HG02840 (cell line): Measurements from ENCODE around the gene TTC32.
"Not testable (repeated sequence)": the region's sequence is repeated elsewhere in the genome, so short reads cannot be mapped to it uniquely, and the experiment has no call there.

Experiments
- ATAC-seq: cut with Tn5 transposase; IDR thresholded peaks from one replicate; pipeline ENCODE4 v1.9.1; 2021; ENCODE audit warnings: mild to moderate bottlenecking, moderate library complexity, moderate number of reproducible peaks; ENCODE audit not compliant: unreplicated experiment, low FRiP score

Gene TTC32

DNA sequence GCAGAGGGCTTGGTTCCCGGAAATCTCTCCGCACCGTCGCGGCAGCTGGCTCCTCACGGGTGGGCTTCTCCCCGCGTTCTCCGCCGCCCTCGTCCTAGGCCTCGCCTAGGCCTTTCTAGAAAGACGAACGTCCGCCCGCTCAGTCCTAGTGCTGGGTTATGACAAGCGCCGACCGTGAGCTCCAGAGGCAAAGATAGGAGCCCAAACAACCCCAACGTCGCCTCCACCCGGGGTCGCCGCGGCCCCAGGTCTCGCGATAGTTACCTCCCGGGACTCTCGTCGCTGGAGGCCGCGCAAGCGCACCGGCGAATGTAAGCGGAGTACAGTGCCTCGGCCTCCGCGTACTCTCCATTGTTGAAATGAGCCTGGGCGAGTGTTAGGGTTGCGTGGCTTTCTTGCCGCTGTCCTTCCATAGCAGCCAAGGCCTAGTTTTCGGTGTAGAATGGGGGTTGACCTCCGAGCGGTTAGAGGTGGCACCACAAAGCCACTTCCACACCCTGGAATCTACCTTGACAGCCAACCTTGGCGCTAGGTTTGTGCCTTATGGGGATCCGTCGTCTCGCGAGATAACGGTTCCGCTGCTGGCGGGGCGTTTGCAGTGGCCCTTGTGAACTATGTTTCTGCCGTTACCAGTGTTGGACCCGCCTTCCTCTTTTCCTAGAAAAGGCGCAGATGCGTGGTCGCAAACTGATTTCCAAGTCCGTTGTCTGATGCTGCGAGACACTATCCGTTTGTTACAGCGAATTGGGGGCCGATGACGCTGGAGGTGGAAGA, at the start of gene TTC32:
Gene TTC32, minus strand, starts transcription at position 542 of the 774 bp plus-strand sequence. Its CDS starts 129 bp downstream, at position 413.
- peak; percentile 87 for ATAC-seq

DNA sequence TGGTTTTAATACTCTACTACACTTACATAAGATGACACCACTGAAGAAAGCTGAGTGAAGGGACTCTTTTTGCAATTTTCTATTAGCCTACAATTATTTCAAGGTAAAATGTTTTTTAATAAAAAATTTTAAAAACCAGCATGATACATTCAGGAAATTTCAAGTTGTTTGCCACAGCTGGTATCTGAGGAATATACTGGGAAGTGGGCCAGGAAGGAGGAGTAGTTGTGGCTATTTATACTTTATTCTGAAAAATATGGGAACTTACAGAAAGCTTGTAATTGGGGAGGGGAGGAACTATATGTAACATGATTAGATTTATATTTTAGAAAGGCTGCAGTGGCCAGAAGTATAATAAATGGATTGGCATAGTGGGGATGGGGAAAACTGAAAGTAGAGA, 47.3 kb upstream of the TTC32 start:
- no peak for ATAC-seq

DNA sequence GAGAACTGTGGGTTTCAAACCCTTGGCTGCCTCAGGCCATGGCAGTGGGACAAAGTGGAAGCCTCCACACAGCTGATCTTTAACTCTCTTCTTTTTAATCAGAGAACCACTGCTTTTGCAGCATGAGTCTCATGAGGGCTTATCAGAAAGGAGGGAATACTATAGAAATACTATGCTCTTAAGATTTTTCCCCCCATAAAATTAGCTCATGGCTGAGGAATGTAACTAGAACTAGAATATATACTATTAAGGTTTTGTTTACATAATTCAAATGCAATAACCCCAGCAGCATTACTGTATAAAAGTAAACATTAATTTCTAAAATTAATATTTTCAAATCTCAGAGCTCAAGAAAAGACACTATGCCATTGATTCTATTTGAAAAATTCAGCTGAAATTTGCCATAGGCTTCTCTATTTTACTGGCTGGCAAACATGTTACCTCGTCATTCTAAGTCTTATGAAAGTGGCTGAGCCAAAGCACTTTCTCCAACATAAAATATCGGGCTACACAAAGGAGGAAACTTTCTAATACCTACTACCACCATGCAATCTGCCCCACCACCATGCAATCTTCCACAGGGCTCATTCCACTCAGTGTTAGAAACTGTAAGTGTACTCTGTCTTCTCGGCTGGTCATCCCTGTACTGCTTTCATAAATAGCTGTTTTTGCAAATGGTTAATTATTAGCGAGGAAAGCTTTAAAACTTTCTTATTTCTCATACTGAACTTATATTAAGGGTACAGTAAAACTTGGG, 45.6 kb upstream of the TTC32 start:
- ATAC-seq: no peak

DNA sequence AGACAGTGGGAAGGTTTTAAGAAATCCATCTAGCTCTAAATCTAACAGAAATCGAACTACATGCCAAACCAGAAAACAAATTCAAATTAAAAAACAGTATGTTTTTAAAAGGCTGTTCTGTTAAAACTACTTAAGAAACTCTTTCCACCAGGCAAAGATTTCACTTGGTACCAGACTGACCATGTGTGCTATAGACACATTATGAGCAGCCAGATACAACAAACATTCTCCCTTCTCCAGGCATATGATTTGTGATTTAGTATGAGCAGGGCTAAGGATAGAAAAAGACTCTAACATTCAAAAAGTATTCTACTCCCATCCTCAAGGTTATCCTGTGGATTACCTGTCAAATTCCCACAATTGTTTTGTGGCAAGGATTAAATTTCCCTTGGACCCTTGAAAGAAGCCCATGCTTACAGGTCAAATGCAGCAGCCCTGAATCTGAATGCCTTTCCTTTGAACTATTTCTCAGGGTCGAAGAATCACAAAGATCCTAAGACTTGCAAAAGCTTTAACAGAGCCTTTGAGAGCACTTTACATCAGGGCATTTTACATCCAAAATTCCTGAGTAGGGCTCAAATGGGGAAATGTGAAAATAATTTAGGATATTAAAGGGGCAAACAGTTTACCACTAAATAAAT, 42.5 kb upstream of the TTC32 start:
- ATAC-seq: no peak

DNA sequence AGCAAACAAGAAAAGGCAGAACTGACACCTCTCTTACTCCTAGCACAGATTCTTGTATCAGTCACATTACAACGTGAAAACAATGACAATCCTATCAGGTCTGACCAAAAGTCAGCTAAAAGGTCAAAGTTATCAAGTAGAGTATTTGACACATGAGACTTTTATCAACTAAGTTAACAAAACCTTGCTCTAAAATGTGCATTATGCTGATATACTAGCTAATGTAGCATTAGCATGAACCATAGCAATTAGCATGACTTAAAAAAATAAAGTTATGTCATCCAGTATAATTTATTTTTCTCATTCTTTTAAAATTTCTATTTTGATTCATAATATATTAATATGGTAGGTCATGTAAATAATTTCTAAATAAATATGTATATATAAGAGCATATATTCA, 41.4 kb upstream of the TTC32 start:
- ATAC-seq: no peak

DNA sequence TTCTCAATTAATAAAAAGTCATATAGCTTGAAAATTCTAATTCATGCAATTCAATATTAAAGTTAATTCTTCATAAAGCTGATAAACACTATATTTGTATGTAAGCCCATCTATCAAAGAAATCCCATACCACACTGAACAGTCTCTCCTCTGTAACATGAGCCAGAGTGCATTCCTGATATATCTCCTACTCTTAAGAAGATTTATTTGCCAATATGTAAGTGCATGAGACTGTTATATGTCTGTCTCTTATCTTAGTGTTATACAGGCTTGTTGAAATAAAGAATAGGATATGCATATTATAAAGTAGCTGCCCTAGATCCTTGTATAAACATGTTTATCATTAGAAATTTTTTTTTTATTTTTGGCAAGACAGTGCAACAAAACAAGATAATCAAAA, 40.4 kb upstream of the TTC32 start:
- ATAC-seq: no peak

DNA sequence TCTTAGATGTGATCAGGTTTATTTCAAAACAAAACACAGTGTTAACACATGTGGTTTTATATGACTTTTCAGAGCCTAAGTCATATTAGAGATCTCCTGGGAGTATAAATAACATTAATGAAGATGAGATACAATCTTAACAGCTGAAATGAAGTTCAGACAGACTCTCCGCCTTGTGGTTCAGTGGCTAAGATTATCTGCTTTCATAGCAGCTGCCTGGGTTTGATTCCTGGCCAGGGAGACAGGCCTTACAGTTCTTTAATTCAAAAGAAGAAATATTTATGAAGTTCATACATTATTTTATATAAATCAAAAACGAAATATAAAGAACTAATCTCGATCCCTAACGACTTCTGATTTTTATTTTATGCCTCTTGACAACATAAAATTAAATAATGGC, 35.2 kb upstream of the TTC32 start:
- no peak for ATAC-seq

DNA sequence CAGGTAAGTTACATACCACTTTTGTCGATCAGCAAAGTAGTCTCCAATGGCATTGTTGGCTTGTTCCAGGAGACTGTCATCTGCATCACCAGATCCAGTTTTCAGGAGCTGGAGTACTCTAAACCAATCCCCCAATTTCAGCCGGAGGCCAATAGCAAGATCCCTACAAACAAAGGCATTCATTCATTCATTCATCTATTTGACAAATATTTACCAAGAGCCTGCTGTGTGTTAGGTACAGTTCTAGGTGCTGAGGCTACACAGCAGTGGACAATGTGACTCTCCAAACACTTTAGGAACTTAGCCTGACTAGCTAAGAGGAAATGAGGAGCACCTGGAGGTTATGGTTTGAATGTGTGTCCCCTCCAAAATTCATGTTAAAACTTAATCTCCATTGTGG, 34.4 kb upstream of the TTC32 start:
- no peak for ATAC-seq

DNA sequence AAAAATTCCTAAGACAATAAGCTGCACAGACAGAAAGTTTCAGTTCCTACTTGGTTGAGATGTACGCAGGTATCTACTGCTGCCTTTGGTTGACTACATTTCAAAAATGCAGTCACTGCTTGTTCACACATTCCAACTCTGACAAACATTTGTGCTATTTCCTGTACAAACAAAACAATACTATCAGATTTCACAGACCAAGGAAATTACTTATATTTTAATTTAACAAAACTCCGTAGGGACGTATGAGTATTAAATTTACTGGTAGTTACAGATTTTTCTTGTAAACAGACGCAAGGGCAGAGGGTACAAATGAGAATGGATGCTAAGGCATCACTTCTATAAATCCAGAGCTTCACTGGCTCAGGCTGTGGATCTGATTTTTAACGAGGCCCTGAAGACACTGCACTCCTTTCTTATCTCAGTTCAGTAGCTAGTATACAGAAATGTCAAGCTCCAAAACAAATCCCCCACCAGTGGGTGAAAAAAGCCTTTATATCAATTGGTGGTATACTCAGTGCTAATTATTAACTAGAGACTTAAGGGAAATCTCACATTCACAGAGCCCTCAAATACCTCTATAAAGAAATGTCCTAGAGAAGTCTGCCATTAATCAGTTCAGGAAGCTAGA, 31.7 kb upstream of the TTC32 start:
- ATAC-seq: no peak

DNA sequence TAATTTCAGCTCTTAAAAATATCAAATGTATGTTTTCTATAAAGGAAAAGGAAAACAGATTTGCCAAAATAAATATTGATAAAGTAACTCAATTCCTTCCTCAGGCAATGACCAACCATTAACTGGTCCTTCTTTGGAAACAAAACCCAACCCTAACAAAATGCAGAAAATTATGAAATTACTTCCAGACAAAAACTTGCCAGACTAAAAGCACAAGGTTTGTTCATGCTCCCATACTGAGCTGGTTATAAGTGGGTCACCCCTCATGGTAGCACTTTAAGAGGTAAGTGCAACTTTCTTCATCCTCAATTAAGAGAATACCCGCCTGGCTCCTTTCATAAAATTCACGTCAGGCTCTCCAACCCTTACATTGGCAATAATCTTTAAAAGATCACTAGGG, 31.1 kb upstream of the TTC32 start:
- no peak for ATAC-seq

DNA sequence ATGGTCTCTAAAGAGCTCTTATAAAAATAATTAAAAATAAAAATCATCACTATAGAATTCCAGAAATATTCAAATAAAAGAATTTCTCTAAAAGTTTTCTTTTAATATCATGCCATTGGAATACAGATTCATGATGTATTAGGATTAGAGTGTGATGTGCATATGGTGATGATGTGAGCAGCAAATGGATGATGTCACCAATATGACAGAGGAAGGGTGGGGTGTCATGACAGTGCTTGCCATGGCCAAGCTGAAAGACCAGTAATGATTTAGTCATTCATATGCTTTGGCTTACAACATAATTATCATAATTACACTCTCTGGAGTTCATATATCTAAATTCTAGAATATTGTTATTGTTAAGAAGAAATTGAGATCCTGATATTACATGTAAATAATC, 27.4 kb upstream of the TTC32 start:
- ATAC-seq: no peak

DNA sequence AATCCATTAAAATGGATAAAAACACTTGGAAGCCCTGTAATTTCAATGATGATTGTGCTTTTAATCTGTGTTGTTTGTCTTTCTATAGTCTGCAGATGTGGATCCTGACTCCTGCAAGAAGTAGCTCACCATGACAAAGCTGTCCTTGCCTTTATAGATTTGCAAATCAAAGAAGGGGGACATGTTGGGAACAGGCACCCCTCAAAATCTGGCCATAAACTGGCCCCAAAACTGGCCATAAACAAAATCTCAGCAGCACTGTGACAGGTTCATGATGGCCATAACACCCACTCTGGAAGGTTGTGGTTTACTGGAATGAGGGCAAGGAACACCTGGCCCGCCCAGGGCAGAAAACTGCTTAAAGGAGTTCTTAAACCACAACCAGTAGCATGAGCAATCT, 26.0 kb upstream of the TTC32 start:
- ATAC-seq: not testable (repeated sequence)

DNA sequence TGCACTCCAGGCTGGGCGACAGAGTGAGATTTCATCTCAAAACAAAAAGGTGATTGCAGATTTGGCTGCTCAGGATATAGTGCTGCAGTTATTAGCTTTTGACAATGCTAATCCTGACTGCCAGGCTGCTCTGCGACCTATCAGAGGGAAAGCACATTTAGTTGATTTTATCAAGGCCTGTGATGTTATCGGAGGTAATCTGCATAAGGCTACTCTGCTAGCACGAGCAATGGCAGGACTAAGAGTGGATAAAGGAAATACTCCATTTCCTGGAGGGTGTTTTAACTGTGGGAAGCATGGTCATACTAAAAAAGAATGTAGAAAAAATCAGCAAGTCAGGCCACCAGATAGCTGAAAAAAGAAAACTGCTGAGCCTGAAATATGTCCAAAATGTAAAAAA, 22.7 kb upstream of the TTC32 start:
- not testable (repeated sequence) for ATAC-seq

DNA sequence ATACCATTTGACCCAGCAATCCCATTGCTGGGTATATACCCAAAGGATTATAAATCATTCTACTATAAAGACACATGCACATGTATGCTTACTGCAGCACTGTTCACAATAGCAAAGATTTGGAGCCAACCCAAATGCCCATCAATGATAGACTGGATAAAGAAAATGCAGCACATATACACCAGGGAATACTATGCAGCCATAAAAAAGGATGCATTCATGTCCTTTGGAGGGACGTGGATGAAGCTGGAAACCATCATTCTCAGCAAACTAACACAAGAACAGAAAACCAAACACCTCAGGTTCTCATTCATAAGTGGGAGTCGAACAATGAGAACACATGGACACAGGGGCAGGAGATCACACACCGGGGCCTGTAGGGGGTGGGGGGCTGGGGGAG, 20.4 kb upstream of the TTC32 start:
- ATAC-seq: not testable (repeated sequence)

DNA sequence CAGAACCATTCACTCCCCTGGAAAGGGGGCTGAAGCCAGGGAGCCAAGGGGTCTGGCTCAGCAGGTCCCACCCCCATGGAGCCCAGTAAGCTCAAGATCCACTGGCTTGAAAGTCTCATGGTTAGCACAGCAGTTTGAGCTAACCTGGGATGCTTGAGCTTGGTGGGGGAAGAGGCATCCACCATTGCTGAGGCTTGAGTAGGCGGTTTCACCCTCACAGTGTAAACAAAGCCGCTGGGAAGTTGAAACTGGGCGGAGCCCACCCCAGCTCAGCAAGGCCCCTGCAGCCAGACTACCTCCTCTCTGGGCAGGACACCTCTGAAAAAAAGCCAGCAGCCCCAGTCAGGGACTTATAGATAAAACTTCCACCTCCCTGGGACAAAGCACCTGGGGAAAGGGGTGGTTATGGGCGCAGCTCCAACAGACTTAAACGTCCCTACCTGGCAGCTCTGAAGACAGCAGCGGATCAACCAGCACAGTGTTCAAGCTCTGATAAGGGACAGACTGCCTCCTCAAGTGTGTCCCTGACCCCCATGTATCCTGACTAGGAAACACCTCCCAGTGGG, 14.7 kb upstream of the TTC32 start:
- ATAC-seq: no peak

DNA sequence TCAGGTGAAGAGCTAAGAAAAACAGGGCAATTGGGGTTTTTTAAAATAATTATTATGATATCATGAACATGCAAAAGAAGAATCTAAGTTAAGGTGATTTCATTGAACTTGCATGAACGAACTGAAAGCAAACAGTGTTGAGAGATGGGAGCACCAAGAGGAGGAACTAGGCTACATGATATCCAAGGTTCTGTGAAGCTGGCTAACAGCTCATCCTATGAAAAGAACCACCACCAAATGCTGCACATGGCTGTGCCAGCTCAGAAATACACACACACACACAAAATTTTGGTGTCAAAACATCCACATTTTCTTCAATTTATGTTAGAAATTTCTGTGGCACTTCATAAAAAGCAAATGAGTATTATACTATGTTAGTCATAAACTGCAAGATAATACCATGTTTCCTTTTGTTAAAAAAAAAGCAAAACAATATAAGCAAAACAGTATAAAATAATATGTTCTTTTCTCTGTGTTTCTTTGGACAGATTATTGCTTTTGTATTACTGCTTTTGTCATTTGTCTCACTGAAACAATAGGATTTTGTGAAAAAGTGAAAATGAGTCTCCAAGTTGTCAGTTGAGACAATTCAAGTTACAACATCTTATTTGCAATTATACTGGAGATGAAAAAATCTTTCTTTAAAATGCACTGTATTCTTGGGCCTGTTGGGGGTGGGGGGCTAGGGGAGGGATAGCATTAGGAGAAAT, 12.6 kb upstream of the TTC32 start:
- no peak for ATAC-seq

DNA sequence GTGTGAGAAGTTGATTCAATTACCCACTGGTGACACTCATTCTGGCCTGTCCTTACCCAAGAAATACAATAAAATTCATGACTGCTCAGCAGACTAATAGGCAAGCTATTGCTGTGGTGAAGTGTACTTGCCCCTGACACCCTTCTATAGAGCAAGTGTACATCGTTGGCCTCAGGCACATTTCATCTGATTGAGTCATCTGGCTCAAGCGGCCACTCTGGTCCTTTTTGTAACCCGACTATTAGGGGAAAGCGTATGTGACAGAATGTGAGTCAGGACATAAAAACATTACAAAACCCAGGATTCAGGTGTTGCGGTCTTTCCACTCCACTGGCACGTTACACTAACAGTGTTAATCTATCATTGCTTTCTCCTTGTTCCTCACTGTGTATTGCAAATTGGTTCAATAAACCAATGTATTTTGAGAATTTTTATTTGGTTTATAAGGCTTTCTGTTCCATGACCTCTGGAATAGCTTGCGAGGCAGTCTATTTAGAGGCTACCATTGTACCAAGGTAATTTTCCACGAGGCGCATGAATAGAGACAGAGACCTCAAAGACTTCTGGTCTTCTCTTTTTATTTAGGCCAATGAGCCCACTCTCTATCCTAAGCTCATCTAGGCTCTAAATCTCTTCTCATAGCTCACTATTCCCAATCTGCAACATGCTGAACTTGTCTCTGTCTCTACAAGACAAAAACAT, 10.2 kb upstream of the TTC32 start:
- ATAC-seq: no peak

DNA sequence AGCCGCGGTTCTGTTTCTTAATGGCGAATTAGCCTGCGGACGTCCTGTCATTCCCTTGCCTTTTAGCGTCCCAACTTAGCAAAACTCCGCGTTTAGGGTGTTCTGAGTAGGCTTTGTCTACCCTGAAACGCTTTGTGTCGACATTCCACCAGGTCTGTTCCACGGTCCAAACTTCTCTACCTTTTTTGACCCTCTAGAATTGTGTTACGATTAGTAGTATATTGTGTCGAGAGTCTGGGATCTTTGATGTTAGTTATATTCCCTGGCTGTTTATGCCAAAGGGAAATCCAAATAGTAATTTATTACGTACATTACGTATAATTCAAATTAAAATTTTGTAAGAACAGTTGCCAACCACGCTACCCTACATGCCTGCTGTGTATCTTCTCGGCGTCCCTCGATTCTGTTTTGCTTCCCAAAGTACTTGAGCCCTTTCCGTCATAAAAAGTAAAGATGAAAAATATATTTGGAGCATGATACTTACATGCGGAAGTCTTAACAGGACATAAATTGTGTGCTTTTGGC, 495 bp upstream of the TTC32 start:
- ATAC-seq: no peak

DNA sequence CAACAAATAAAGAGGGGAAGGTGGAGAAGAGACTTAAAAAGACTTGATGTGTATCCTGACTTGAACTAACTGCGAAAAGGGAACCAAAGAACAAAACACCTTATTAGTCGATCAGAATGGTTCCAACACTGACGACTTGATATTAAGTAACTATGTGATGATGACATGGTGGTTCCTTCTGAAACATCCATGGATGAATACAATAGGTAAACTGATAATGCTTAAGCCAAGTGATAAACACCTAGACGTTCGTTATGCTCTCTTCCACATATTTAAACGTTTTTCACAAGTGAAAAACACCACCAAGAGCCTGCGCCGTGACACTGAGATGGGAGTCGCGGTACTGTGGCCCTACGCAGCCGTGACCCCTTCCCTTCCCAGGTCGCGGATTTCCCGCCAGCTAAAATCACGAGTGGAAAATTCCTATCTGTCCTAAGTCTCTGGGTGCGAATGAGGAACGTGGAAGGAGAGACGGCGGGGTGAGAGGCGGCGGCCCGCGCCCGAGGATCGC, 797 bp downstream of the TTC32 start:
- ATAC-seq: peak; percentile 15
